ENCODE measurements around the gene LMO7.
"Not testable (repeated sequence)": the region's sequence is repeated elsewhere in the genome, so short reads cannot be mapped to it uniquely, and the experiment has no call there.

LMO7 gene

GRCh38 chr13:75647126-75647784 is 11.1 kb downstream of the LMO7 start:
- no peak for DNase-seq (ENCODE audit: low spot score)

- no peak for DNase-seq (ENCODE audit: low spot score)
Observed at GRCh38 chr13:75648446-75648845, 12.3 kb downstream of the LMO7 start.

- no peak for DNase-seq (ENCODE audit: low spot score)
Observed at GRCh38 chr13:75651013-75651412, 14.9 kb downstream of the LMO7 start.

GRCh38 chr13:75652726-75653125 is 16.6 kb downstream of the LMO7 start:
- no peak for DNase-seq (ENCODE audit: low spot score)

GRCh38 chr13:75656425-75656989 is 20.4 kb downstream of the LMO7 start:
- DNase-seq (ENCODE audit: low spot score), result no peak

GRCh38 chr13:75657111-75657510 is 21.0 kb downstream of the LMO7 start:
- no peak for DNase-seq (ENCODE audit: low spot score)

GRCh38 chr13:75660694-75661093 is 24.6 kb downstream of the LMO7 start:
- no peak for DNase-seq (ENCODE audit: low spot score)

GRCh38 chr13:75661443-75661842 is 25.3 kb downstream of the LMO7 start:
- no peak for DNase-seq (ENCODE audit: low spot score)

GRCh38 chr13:75666646-75667351 is 30.7 kb downstream of the LMO7 start:
- DNase-seq (ENCODE audit: low spot score), result no peak

GRCh38 chr13:75669706-75670105 is 33.6 kb downstream of the LMO7 start:
- DNase-seq (ENCODE audit: low spot score), result no peak

GRCh38 chr13:75670496-75670895 is 34.4 kb downstream of the LMO7 start:
- no peak for DNase-seq (ENCODE audit: low spot score)

- DNase-seq (ENCODE audit: low spot score), result no peak
Observed at GRCh38 chr13:75675421-75675820, 39.3 kb downstream of the LMO7 start.

- no peak for DNase-seq (ENCODE audit: low spot score)
Observed at GRCh38 chr13:75679459-75679858, 43.3 kb downstream of the LMO7 start.

GRCh38 chr13:75680251-75680650 is 44.1 kb downstream of the LMO7 start:
- not testable (repeated sequence) for DNase-seq (ENCODE audit: low spot score)

GRCh38 chr13:75682326-75682725 is 46.2 kb downstream of the LMO7 start:
- no peak for DNase-seq (ENCODE audit: low spot score)

GRCh38 chr13:75685239-75685697 is 49.1 kb downstream of the LMO7 start:
- DNase-seq (ENCODE audit: low spot score), result no peak

GRCh38 chr13:75687150-75687763 is 51.1 kb downstream of the LMO7 start:
- peak; percentile 26 for DNase-seq (ENCODE audit: low spot score)

GRCh38 chr13:75689686-75690085 is 53.6 kb downstream of the LMO7 start:
- no peak for DNase-seq (ENCODE audit: low spot score)

GRCh38 chr13:75690607-75691006 is 54.5 kb downstream of the LMO7 start:
- no peak for DNase-seq (ENCODE audit: low spot score)

- no peak for DNase-seq (ENCODE audit: low spot score)
Observed at GRCh38 chr13:75691183-75691582, 55.1 kb downstream of the LMO7 start.

- DNase-seq (ENCODE audit: low spot score), result no peak
Observed at GRCh38 chr13:75693227-75693626, 57.1 kb downstream of the LMO7 start.

GRCh38 chr13:75694722-75695121 is 58.6 kb downstream of the LMO7 start:
- DNase-seq (ENCODE audit: low spot score), result no peak

- peak; percentile 84 for DNase-seq (ENCODE audit: low spot score)
Observed at GRCh38 chr13:75695908-75696307, 59.8 kb downstream of the LMO7 start.
